M059J (cell line): ENCODE results near the gene GIPC3. TPM values are rescaled to one million over a fixed set of nuclear protein-coding genes. Genes with fewer than 3 reads are reported as not detected.
A peak's percentile ranks its signal among the peaks of the same experiment; 100 is the strongest.
"Not testable (repeated sequence)": the region's sequence is repeated elsewhere in the genome, so short reads cannot be mapped to it uniquely, and the experiment has no call there.

Experiments used
- DNase-seq: peaks from one replicate; pipeline ENCODE4 v3.0.0-alpha.2; 2012; ENCODE audit warnings: low read depth
- total RNA-seq: library from RNA; depleted of rRNA; stranded (reverse); fragments of >200 nt; shearing (Covaris generic); gene quantifications from 2 replicates; pipeline ENCODE4 v1.2.3, GENCODE V29; 2014

Gene GIPC3
- total RNA-seq, 1 experiment from 2014 or later, result not detected

DNA sequence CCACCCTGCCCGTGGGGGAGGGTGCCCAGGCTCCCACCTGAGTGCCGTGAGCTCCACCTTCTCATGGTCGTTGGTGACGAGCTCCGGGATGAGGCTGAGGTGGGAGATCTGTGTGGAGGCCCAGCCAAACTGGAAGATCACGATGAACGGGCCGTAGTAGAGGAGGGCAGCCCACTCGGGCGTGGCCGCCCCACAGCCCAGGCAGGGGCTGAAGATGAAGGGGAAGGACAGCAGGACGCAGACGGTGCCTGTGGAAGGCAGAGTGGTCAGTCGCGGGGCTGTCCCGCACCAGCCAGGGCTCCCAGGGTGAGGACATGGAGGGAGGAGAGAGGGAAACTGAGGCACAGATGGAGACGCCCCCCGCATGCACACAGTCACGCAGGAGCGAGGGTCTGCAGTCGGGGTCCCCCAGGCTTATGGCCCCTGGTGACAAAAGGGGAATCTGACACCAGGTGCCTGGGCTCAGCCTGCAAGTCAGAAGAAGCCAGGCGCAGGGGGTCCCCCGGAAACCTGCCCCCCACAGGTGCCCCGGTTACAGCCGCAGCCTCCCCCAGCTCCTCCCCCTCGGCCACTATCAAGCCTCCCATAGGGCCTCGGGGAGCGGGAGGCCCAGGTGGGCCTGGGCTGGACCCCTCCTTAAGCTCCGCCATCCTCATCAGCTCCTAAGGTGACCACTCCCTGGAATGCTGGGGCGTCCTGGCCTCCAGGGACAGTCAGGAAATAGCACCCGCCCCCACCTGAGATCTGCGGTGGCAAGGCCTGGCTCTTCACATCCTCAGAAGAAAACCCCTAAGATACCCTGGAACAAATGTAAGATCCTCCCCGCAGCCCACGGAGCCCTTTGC, 34.1 kb upstream of the GIPC3 start:
- DNase-seq, result no peak

DNA sequence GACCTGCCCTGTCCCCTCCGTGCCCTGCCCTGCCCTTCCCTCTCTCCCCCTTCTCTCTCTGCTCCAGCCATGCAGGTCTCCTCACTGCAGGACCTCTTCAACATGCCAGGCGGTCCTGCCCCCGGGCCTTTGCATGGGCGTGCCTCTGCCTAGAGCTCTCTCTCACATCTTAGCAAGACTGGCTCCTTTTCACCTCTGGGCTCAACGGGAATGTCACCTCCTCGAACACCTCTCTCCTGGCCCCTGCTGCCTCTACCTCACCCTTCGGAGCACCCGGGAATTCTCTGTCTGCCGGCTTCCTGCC, 33.5 kb upstream of the GIPC3 start:
- no peak for DNase-seq

DNA sequence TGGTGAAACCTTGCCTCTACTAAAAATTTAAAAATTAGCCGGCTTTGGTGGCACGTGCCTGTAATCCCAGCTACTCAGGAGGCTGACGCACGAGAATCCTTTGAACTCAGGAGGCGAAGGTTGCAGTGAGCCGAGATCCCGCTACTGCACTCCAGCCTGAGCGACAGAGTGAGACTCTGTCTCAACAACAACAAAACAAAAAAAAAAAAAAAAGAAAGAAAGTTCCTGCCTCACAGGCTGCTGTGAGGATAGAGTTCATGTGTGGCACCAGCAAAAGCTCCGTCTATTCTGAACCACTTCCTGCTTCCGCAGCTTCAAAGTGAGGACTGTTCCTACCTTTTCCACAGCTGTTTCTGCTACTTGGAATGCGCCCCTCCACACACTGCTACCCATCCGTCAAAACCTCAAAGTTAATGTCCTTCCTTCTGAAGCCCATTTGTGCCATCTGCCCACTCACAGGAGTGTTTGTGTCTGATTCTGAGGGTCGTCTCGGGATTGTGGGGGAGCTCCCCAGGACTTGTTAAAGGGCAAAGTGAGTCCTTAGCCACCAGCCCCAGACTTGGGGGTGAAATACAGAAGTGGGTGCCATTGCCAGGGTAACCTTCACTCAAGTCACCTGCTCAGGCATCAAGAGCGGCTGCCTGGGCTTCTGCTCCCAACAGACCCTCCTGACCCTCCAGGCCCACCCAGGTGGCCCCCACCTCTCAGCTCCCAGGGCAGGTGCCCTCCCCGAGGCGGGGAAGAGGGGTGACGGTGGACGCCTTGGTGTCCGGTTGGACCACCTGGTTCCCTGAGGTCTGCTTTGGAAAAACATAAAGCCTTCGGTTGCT, 30.8 kb upstream of the GIPC3 start:
- no peak for DNase-seq

DNA sequence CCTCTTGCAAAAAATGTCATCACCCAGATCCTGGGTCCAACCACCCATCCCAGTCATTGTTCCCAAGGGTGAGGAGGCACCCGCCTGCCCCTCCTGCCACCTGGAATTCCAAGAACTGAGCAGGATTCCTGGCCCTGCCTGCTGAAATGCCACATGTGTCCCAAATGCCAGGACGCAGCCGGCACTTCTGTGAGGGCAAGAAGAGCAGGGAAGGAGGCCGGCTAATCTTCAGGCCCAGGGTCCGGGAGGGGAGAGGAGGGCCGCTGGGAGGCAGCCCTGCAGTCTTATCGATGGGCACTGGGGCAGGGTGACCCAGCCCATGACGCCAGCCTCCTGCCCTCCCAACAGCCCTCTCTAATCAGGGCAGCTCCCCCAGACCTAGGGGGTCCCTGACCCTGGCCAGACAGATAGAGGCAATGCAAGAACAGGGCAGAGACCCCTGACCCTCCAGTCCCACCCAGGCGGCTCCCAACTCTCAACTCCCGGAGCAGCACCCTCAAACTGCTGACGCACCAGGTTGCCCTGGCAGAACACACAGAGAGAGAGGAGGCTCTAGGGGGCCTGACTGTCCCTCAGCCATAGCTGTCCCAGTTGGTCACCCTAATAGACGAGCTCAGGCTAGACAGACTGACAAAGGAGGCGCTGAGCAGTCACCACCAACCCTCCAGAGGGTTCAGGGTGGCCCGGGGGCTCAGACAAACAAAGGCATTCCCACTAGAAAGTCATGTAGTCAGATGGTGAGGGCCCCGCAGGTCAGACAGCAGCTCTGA, 29.4 kb upstream of the GIPC3 start:
- no peak for DNase-seq

DNA sequence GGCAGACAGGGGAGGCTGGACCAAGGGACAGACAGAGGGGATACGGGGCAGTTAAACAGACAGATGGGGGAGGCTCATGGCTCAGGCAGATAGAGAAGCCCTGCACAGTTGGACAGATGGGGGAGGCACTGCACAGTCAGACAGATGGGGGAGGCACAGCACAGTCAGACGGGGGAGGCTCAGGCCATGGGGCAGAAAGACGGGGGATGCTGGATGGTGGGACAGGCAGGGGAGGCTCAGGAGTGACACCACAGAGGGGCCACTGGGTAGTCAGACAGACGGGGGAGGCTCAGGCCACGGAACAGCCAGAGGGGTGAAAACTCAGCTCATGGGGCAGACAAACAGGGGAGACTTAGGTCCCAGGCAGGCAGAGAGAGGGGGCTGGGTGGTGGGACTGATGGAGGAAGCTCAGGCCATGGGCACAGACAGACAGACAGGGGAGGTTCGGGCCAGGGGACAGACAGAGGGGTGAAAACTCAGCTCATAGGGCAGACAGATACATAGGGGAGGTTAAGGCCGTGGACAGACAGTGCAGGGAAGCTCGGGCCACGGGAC, 28.8 kb upstream of the GIPC3 start:
- no peak for DNase-seq

DNA sequence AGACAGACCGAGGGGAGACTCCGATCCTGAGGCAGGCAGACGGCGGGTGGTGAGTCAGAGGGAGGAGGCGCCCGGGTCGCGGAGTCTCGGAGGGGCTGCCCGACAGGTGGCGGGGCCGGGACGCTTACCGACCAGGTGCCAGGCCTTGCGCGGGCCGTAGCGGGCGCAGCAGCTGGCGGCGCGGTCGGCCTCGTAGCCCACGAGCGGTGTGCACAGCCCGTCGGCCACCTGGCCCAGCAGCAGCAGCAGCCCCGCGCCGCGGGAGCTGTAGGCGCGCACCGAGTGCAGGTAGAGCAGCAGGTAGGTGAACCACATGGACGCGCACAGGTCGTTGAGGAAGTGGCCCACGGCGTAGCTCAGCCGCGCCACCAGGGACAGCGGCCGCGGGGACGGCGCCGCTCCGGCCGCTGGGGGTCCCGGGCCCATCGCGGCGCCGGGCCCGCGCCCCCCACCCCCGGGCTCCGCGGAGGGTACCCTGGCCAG, 28.3 kb upstream of the GIPC3 start:
- peak; percentile 62 for DNase-seq

DNA sequence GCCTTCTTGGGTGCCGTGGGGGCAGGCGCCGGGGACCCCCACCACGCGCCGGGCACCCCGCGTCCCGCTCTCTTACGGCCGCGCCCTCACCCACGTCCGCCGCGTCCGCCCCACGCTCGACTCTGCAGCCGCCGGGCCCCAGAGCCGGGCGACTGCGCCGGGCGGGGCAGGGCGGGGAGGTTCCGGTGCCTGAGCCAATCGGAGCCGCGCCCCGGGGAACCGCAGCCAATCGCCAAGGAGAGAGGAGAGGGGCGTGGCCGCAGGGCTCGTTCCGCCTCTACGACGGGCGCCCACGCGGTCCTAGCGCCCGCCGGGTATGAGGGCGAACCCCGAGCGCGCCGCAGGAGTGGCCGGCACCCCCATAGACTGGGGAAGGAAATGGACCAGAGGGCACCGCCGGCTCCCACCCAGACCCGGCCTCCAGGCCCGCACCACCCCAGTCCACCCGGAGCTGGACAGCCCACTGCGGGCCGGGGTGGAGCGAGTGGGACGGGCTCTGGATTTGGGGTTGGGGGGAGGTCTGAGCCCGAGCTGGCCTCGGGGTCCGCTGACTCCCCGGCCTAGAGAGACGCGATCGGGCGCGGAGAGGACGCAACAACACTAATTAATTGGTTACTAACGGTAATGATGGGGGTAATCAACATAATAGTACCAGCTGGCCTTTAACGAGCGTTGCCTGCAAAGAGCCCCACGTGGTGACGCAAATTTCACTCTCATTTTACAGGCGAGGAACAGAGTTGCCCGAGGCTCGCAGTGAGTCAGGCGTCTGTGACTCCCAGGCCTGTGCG, 27.6 kb upstream of the GIPC3 start, which contains the start of gene MFSD12:
MFSD12 (minus strand) TSS at position 126 of the 788 bp plus-strand sequence. CDS start 183 bp downstream, outside the sequence.
- DNase-seq, result peak; percentile 94

DNA sequence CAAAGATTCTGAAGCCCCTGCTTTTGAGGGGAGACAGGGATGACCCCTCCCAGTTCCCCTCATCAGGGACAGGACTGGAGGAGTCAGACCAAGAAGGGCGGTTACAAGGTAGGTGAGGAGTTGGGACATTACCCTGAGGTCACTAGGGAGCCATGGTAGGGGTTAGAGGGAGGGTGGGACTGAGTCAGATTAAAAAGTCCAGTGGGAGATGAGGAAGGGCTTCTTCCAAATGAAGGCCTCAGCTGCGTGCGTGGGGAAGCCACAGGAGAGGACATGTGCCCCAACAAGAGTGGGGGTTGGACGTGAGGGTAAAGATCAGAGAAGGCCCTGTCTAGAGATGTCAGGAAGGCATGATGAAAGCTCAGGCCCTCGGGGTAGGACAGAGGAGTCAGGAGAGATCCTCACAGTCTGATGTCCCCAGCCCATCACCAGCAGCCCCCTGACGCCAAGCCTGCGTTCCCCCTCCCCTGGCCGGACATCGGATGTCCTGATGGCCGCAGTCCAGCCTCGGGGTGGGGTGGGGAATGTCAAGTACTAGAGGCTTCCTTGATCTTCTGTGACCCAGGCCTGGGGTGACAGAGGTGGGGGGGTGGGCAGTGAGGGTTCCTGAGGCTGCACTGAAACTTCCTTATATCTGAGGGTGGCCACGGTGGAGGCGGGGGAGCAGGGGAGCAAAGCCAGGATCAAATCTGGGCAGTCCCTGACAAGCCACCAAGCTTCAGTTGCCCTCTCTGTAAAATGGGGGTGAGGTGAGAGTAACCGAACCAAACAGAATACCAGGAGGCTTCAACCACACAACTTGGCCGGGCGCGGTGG, 21.4 kb upstream of the GIPC3 start:
- no peak for DNase-seq

DNA sequence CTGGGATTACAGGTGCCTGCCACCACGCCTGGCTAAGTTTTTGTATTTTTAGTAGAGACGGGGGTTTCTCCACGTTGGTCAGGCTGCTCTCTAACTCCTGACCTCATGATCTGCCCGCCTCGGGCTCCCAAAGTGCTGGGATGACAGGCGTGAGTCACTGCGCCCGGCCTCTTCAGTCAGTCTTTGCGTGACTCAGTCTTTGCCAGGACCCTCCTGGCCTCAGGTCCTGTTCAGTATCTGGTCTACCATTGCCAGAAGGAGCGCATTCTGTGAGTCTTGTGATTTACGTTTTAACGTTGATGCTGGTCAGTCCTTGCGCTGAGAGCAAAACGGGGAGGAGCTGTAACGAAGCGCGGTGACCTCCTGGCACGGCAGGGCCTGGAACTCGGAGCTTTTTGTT, 20.1 kb upstream of the GIPC3 start:
- peak; percentile 93 for DNase-seq

DNA sequence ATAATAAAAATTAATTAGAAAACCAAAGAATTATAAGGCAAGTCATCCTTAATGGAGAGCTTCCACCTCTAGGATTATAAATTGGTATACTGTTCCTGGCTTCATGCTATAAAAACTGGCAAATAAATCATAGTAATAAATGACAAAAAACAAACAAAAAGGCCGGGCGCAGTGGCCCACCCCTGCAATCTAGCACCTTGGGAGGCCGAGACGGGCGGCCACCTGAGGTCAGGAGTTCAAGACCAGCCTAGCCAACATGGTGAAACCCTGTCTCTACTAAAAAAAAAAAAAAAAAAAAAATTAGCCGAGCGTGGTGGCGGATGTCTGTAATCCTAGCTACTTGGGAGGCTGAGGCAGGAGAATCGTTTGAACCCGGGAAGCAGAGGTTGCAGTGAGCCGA, 15.2 kb upstream of the GIPC3 start:
- not testable (repeated sequence) for DNase-seq

DNA sequence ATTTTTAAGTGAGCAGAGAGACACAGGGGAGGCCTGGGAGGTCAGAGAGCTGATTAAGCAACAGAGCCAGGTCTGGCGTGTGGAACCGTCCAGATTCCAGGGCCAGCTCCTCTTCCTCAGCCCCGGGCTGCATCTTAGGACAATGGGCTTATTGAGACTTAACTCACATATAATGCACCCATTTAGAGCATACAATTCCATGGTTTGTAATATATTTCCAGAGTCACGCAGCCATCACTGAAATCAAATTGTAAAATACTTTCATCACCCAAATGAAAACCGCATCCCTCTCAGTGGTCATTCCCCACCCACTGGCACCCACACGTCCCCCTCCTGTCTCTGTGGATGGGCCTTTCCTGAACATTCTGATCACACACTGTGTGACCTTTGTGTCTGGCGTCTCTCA, 14.7 kb upstream of the GIPC3 start:
- DNase-seq, result no peak

DNA sequence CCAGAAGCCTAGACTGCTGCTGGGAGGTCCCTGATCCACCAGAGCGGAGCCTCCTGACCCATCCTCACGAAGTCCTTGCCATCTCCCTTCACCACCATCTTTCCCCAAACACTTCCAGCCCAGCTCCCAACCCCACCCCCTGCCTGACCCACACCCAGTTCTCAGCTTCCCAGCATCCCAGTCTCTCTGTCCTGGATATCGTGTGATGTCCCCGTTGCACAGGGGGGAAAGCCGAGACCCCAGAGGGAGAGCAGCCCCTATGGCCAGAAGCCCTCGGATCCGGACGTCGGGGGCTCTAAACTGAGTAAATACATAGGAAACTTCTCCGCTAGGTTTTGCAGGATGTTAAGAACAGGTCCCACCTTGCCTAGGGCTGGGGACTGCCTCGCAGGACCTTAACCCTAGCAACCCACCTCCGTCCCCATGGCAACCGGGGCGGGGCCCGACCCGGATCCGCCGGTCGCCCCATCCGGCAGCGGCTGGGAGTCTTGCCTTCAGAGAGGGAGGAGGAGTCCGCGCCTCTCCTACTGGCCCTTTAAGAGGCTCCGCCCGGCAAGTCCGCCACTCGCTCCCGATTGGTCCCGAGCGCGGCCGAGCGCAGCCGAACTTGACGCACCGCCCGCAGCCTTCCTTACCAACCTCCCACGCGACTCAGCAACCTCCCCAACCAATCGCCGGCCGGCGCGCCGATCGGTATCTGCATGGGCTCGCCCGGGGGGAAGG, 13.0 kb upstream of the GIPC3 start:
- DNase-seq, result peak; percentile 100

DNA sequence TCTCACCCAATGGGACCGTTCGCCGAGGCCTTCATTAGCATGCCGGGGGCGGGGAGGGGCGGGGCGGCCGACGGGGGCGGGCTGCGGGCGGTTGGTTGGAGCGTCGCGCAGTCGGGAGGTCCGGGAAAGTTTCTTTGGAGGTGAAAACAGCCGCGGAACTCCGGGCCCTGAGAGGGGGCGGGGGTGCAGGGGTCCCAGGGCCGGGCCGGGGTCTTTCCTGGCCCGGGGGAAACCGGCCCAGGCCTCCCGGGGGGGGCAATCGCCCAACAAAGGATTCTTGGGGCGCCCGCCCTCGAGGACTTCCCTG, 12.5 kb upstream of the GIPC3 start, which contains the start of gene HMG20B:
HMG20B (plus strand) TSS at position 90 of the 307 bp plus-strand sequence. CDS start 366 bp downstream, outside the sequence.
- DNase-seq, result no peak

DNA sequence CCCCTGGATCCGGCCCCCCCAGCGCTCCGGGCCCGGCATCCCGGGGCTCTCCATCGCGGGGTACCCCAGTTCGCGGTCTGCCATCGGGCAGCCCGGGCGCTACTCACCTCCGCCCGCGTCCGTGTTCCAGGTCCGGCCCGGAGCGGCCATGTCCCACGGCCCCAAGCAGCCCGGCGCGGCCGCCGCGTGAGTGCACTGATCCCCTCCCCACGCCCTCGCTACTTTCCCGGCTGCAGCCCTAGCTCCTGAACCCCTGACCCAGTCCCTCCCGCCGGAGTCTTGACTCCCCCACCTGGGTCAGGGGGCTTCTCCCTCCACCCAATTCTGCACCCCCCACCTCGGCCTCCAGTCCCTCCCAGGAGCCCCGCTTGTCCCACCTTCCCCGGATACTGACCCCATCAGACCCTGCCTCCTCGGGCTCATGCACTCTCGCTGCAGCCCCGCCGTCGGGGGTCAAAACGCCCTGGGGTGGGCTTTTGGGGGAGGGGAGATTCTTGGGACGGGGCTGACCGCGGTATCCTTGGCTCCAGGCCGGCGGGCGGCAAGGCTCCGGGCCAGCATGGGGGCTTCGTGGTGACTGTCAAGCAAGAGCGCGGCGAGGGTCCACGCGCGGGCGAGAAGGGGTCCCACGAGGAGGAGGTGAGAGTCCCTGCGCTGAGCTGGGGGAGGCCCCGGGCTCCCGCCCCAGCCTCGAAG, 12.0 kb upstream of the GIPC3 start:
- DNase-seq, result peak; percentile 24

DNA sequence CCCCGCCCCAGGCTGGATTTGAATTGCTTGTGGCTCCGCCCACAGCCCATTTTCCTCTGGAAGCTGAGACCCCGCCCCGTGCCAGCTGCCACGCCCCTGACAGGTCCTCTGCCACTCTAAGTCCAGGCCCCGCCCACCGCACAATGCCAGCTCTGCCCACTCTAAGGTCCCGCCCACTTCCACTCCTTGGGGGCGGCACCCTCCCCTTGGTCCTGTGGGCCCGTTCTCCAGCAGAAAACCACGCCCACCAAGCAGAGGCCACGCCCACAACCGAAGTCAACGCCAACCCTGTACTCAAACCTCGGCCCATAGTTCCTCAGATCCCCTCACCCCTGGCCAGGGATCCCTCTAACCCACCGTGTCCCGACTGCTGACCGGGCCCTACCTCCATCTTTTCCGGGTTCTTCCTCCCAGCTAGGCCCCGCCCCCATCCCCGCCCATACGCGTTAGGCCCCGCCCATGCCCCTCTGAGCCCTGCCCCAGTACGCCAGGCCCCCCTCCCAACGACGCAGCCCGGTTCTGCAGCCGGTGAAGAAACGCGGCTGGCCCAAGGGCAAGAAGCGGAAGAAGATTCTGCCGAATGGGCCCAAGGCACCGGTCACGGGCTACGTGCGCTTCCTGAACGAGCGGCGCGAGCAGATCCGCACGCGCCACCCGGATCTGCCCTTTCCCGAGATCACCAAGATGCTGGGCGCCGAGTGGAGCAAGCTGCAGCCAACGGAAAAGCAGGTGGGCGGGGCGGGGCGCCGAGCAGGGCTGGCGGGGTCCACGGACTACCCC, 11.2 kb upstream of the GIPC3 start:
- peak; percentile 88 for DNase-seq

DNA sequence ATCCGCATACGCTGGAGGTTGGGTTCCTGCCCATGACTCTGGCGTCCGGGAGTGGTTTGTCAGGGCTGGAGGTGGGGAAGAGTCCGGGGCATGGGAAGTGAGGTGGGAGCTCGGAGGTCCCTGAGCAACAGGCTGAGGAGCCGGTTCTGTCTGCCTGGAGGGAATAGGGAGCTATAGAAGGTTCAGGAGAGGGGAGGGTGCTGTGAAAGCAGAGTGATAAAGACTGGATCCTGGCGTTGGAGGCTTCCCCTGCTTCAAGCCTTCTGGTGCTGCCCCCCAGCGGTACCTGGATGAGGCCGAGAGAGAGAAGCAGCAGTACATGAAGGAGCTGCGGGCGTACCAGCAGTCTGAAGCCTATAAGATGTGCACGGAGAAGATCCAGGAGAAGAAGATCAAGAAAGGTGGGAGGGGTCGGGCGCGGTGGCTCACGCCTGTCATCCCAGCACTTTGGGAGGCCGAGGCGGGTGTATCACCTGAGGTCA, 10.0 kb upstream of the GIPC3 start:
- DNase-seq, result no peak

DNA sequence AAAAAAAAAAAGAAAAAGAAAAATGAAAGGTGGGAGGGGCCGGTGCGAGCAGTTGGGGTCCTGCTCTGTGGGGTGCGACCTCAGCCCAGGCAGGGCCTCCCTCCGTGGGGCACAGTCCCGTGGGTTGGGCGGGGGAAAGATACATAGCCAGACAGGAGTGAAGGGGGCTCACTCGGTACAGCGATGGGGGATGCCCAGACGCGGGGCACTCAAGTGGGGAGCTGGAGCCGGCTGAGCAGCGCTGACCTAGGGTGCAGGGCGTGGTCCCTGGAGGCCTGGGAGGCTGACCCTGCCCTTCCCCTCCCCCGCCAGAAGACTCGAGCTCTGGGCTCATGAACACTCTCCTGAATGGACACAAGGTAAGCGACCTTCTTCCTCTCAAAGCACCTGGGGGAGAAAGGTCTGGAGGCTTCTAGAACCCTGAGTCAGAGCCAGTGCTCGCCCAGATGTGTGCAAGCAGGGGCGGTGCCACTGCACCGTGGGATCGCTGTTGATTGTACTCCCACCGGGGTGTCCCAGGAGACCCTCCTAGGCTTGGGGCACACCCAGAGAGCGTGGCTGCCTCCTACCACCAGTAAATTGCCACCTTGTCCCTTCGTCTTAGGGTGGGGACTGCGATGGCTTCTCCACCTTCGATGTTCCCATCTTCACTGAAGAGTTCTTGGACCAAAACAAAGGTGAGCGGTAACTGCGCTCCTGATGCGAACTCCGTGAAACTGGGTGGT, 9.2 kb upstream of the GIPC3 start:
- no peak for DNase-seq
